Mesenchymal stem cell (in vitro differentiated cells and primary cell): ENCODE results near the gene PLD1.

Source experiments
- DNase-seq: peaks from one replicate; pipeline ENCODE4 v3.0.0-alpha.2; 2013
- H2AFZ ChIP-seq: one replicate; pipeline ENCODE4 v1.6.1; 2013; ENCODE audit warnings: low read depth, mild to moderate bottlenecking, control low read depth, inconsistent platforms, low read length, moderate library complexity
- H2AK5ac ChIP-seq: 2 replicates; pipeline ENCODE4 v1.6.1; 2013; ENCODE audit warnings: low read length, moderate library complexity, mild to moderate bottlenecking, inconsistent platforms; ENCODE audit not compliant: severe bottlenecking
- H2BK120ac ChIP-seq: one replicate; pipeline ENCODE4 v1.6.1; 2013; ENCODE audit warnings: low read depth, mild to moderate bottlenecking, inconsistent platforms, low read length, moderate library complexity
- H2BK12ac ChIP-seq, 2 experiments: one replicate each; pipeline ENCODE4 v1.6.1; 2013; ENCODE audit warnings: inconsistent platforms in 2 of 2, low read length in 2 of 2, mild to moderate bottlenecking in 2 of 2, moderate library complexity in 2 of 2, control low read depth in 1 of 2
- H2BK15ac ChIP-seq: one replicate; pipeline ENCODE4 v1.6.1; 2013; ENCODE audit warnings: mild to moderate bottlenecking, low read depth, inconsistent platforms; ENCODE audit not compliant: poor library complexity, severe bottlenecking
- H2BK5ac ChIP-seq: 2 replicates; pipeline ENCODE4 v1.6.1; 2013; ENCODE audit warnings: low read depth, mild to moderate bottlenecking, low read length, control low read depth, inconsistent platforms; ENCODE audit not compliant: poor library complexity, severe bottlenecking
- H3K14ac ChIP-seq, 2 experiments: one replicate each; pipeline ENCODE4 v1.6.1; 2013; ENCODE audit warnings: inconsistent platforms in 2 of 2, low read length in 2 of 2, control low read depth in 1 of 2, mild to moderate bottlenecking in 1 of 2, moderate library complexity in 1 of 2
- H3K18ac ChIP-seq, 2 experiments: one replicate each; pipeline ENCODE4 v1.6.1; 2013; ENCODE audit warnings: inconsistent platforms in 2 of 2, low read length in 2 of 2, control low read depth in 1 of 2, low read depth in 1 of 2, mild to moderate bottlenecking in 1 of 2
- H3K23ac ChIP-seq, 2 experiments: one replicate each; pipeline ENCODE4 v1.6.1; 2013; ENCODE audit warnings: inconsistent platforms in 2 of 2, low read length in 2 of 2, mild to moderate bottlenecking in 2 of 2, moderate library complexity in 2 of 2, control low read depth in 1 of 2
- H3K27ac ChIP-seq: 2 replicates; pipeline ENCODE4 v1.5.1; 2013; ENCODE audit warnings: mild to moderate bottlenecking, moderate library complexity, low read length, control low read depth, inconsistent platforms; ENCODE audit not compliant: poor library complexity, severe bottlenecking
- H3K27me3 ChIP-seq, 2 experiments: 2 replicates each; pipeline versions ENCODE4 v1.6.1 to v1.7.0; 2013; ENCODE audit warnings: low read length in 2 of 2, mild to moderate bottlenecking in 2 of 2, moderate library complexity in 2 of 2, control low read depth in 1 of 2, inconsistent platforms in 1 of 2; ENCODE audit not compliant: control insufficient read depth in 1 of 2, insufficient read depth in 1 of 2
- H3K36me3 ChIP-seq, 2 experiments: 2 replicates each; pipeline versions ENCODE4 v1.6.1 to v1.7.0; 2013; ENCODE audit warnings: low read length in 2 of 2, control low read depth in 1 of 2, inconsistent platforms in 1 of 2, low read depth in 1 of 2, mild to moderate bottlenecking in 1 of 2; ENCODE audit not compliant: insufficient read depth in 2 of 2, control insufficient read depth in 1 of 2
- H3K4ac ChIP-seq, 2 experiments: one replicate each; pipeline ENCODE4 v1.6.1; 2013; ENCODE audit warnings: inconsistent platforms in 2 of 2, low read length in 2 of 2, mild to moderate bottlenecking in 2 of 2, moderate library complexity in 2 of 2, control low read depth in 1 of 2, low read depth in 1 of 2
- H3K4me1 ChIP-seq: 2 replicates; pipeline ENCODE4 v1.6.1; 2013; ENCODE audit warnings: low read depth, low read length, control low read depth; ENCODE audit not compliant: control insufficient read depth, insufficient read depth
- H3K4me2 ChIP-seq: 2 replicates; pipeline ENCODE4 v1.6.1; 2013; ENCODE audit warnings: low read length, mild to moderate bottlenecking, inconsistent platforms; ENCODE audit not compliant: poor library complexity, severe bottlenecking
- H3K4me3 ChIP-seq, 2 experiments: 2 replicates each; pipeline versions ENCODE4 v1.5.1 to v1.7.0; 2013; ENCODE audit warnings: low read length in 2 of 2, mild to moderate bottlenecking in 2 of 2, control low read depth in 1 of 2, low read depth in 1 of 2; ENCODE audit not compliant: insufficient read depth in 1 of 2
- H3K79me1 ChIP-seq: replicated peaks from 2 replicates; pipeline ENCODE4 v1.6.1; 2013; ENCODE audit warnings: mild to moderate bottlenecking, control low read depth, low read length, inconsistent platforms; ENCODE audit not compliant: poor library complexity, severe bottlenecking
- H3K9ac ChIP-seq: 2 replicates; pipeline ENCODE4 v1.7.0; 2013; ENCODE audit warnings: mild to moderate bottlenecking, low read length, moderate library complexity
- H3K9me3 ChIP-seq: 2 replicates; pipeline ENCODE4 v1.7.0; 2013; ENCODE audit warnings: mild to moderate bottlenecking, low read length; ENCODE audit not compliant: control insufficient read depth
- H4K8ac ChIP-seq: one replicate; pipeline ENCODE4 v1.6.1; 2013; ENCODE audit warnings: inconsistent platforms, mild to moderate bottlenecking, low read length, moderate library complexity
- H4K91ac ChIP-seq: one replicate; pipeline ENCODE4 v1.6.1; 2013; ENCODE audit warnings: mild to moderate bottlenecking, low read length, inconsistent platforms
- WGBS: methylation state at CpG from one replicate; pipeline ENCODE4 v1.1.7; 2013; ENCODE audit warnings: mixed read lengths; 5-methylcytosine and 5-hydroxymethylcytosine counted together

Gene PLD1

GRCh38 chr3:171703144-171703543 is 107.1 kb downstream of the PLD1 start:
- no peak overlapping the region for H3K23ac ChIP-seq
- DNase-seq: no peak
- H2BK15ac ChIP-seq: no peak overlapping the region
- H2AFZ ChIP-seq: no peak overlapping the region
- peaks cover 0 to 6% of the 10 kb centered on the region in 2 experiments for H3K36me3 ChIP-seq
- H2AK5ac ChIP-seq: no peak overlapping the region
- H3K27me3 ChIP-seq: no peaks in the 10 kb centered on the region
- peaks cover 5% of the 10 kb centered on the region for H3K9me3 ChIP-seq
- H3K4me2 ChIP-seq: no peak overlapping the region
- no peak overlapping the region for H4K8ac ChIP-seq
- H3K9ac ChIP-seq: no peak overlapping the region
- no peak overlapping the region for H3K4ac ChIP-seq
- no peaks in the 10 kb centered on the region for H3K4me1 ChIP-seq
- no peaks in the 10 kb centered on the region for H3K79me1 ChIP-seq
- H4K91ac ChIP-seq: no peak overlapping the region
- H3K14ac ChIP-seq: no peak overlapping the region
- no peak overlapping the region for H2BK120ac ChIP-seq
- H3K27ac ChIP-seq: no peak overlapping the region
- no peak overlapping the region for H3K18ac ChIP-seq
- WGBS: 100% methylated on average over 2 of the region's 2 CpGs
- no peak overlapping the region for H3K4me3 ChIP-seq
- no peak overlapping the region for H2BK5ac ChIP-seq
- no peak overlapping the region for H2BK12ac ChIP-seq

- H3K4me2 ChIP-seq: no peak overlapping the region
- no peak overlapping the region for H2AK5ac ChIP-seq
- H2BK15ac ChIP-seq: no peak overlapping the region
- no peak overlapping the region for H3K23ac ChIP-seq
- H2BK120ac ChIP-seq: no peak overlapping the region
- peaks cover 0 to 3% of the 10 kb centered on the region in 2 experiments for H3K36me3 ChIP-seq
- no peaks in the 10 kb centered on the region for H3K79me1 ChIP-seq
- DNase-seq: no peak
- no peak overlapping the region for H4K8ac ChIP-seq
- H2BK5ac ChIP-seq: no peak overlapping the region
- 67% methylated on average over 1 of the region's 1 CpG for WGBS
- no peak overlapping the region for H2BK12ac ChIP-seq
- no peak overlapping the region for H2AFZ ChIP-seq
- H3K9me3 ChIP-seq: peaks cover 5% of the 10 kb centered on the region
- H3K4me1 ChIP-seq: no peaks in the 10 kb centered on the region
- H4K91ac ChIP-seq: no peak overlapping the region
- no peak overlapping the region for H3K9ac ChIP-seq
- H3K14ac ChIP-seq: no peak overlapping the region
- H3K18ac ChIP-seq: no peak overlapping the region
- H3K4me3 ChIP-seq: no peak overlapping the region
- no peak overlapping the region for H3K27ac ChIP-seq
- no peaks in the 10 kb centered on the region for H3K27me3 ChIP-seq
- H3K4ac ChIP-seq: no peak overlapping the region
Observed at GRCh38 chr3:171700653-171701052, 109.6 kb downstream of the PLD1 start.

- H2AFZ ChIP-seq: no peak overlapping the region
- H3K36me3 ChIP-seq: peaks cover 0 to 3% of the 10 kb centered on the region in 2 experiments
- no peak for DNase-seq
- no peak overlapping the region for H3K23ac ChIP-seq
- no peaks in the 10 kb centered on the region for H3K4me1 ChIP-seq
- H4K91ac ChIP-seq: no peak overlapping the region
- no peak overlapping the region for H2AK5ac ChIP-seq
- H3K9me3 ChIP-seq: peaks cover 5% of the 10 kb centered on the region
- H3K27ac ChIP-seq: no peak overlapping the region
- H2BK12ac ChIP-seq: no peak overlapping the region
- no peak overlapping the region for H2BK120ac ChIP-seq
- H3K14ac ChIP-seq: no peak overlapping the region
- no peak overlapping the region for H3K4me2 ChIP-seq
- H3K4me3 ChIP-seq: no peak overlapping the region
- H3K9ac ChIP-seq: no peak overlapping the region
- H4K8ac ChIP-seq: no peak overlapping the region
- H3K4ac ChIP-seq: no peak overlapping the region
- no peaks in the 10 kb centered on the region for H3K27me3 ChIP-seq
- H2BK15ac ChIP-seq: no peak overlapping the region
- H3K18ac ChIP-seq: no peak overlapping the region
- WGBS: 100% methylated on average over 1 of the region's 2 CpGs
- H2BK5ac ChIP-seq: no peak overlapping the region
- H3K79me1 ChIP-seq: no peaks in the 10 kb centered on the region
Observed at GRCh38 chr3:171700157-171700556, 110.1 kb downstream of the PLD1 start.

DNA sequence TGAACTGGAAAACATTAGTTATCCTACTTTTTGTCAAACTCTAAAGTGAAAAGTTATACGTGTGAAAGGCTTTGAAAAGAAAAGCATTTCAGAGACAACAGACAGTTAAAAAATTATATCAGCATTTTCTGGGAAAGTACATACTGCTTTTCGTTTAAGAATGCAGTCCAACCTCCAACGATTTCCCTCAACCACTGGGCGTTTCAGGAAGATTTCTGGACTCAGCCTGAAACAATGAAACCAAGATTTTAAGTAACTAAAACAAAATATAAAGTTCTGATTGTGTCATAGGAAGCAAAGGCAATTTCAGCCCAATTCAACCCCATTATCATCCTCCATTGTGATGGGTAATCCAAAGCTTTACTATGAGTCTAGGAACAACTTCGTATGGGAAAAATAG is 110.7 kb downstream of the PLD1 start:
- H3K27ac ChIP-seq: no peak overlapping the region
- no peak overlapping the region for H2AK5ac ChIP-seq
- no peaks in the 10 kb centered on the region for H3K79me1 ChIP-seq
- no peak overlapping the region for H3K18ac ChIP-seq
- H3K4me2 ChIP-seq: no peak overlapping the region
- no peak overlapping the region for H4K91ac ChIP-seq
- H3K36me3 ChIP-seq: no peaks in the 10 kb centered on the region
- no peak overlapping the region for H3K9ac ChIP-seq
- no peaks in the 10 kb centered on the region for H3K27me3 ChIP-seq
- peaks cover 5% of the 10 kb centered on the region for H3K9me3 ChIP-seq
- no peak overlapping the region for H2BK120ac ChIP-seq
- H3K4me3 ChIP-seq: no peak overlapping the region
- no peak overlapping the region for H2BK15ac ChIP-seq
- no peak overlapping the region for H3K14ac ChIP-seq
- H3K4me1 ChIP-seq: no peaks in the 10 kb centered on the region
- no peak for DNase-seq
- H2BK5ac ChIP-seq: no peak overlapping the region
- H4K8ac ChIP-seq: no peak overlapping the region
- no peak overlapping the region for H2AFZ ChIP-seq
- no peak overlapping the region for H3K23ac ChIP-seq
- H3K4ac ChIP-seq: no peak overlapping the region
- no peak overlapping the region for H2BK12ac ChIP-seq
- 87% methylated on average over 2 of the region's 5 CpGs for WGBS
